ENCODE data around the gene GMNC.

GMNC gene

GRCh38 chr3:190849607-190850006 lies 12.9 kb downstream of the GMNC start:
- no peak for DNase-seq (ENCODE audit: low read depth)

GRCh38 chr3:190848870-190849269 lies 13.6 kb downstream of the GMNC start:
- no peak for DNase-seq (ENCODE audit: low read depth)

- DNase-seq (ENCODE audit: low read depth): no peak
Measured at GRCh38 chr3:190847436-190847835, 15.1 kb downstream of the GMNC start.

GRCh38 chr3:190840146-190840545 lies 22.3 kb downstream of the GMNC start:
- DNase-seq (ENCODE audit: low read depth): no peak

- no peak for DNase-seq (ENCODE audit: low read depth)
Measured at GRCh38 chr3:190831225-190831624, 31.3 kb downstream of the GMNC start.

- no peak for DNase-seq (ENCODE audit: low read depth)
Measured at GRCh38 chr3:190830031-190830430, 32.5 kb downstream of the GMNC start.

- DNase-seq (ENCODE audit: low read depth): no peak
Measured at GRCh38 chr3:190826018-190826417, 36.5 kb downstream of the GMNC start.

GRCh38 chr3:190825386-190826016 lies 37.0 kb downstream of the GMNC start:
- no peak for DNase-seq (ENCODE audit: low read depth)

- peak; percentile 11 for DNase-seq (ENCODE audit: low read depth)
Measured at GRCh38 chr3:190811775-190812480, 50.6 kb downstream of the GMNC start.

- DNase-seq (ENCODE audit: low read depth): no peak
Measured at GRCh38 chr3:190810957-190811356, 51.5 kb downstream of the GMNC start.

GRCh38 chr3:190809351-190809750 lies 53.1 kb downstream of the GMNC start:
- DNase-seq (ENCODE audit: low read depth): no peak

GRCh38 chr3:190807719-190808375 lies 54.6 kb downstream of the GMNC start:
- no peak for DNase-seq (ENCODE audit: low read depth)
